VCaP (cell line): ENCODE data around the gene CFAP299.

Experiments
- H3K27ac ChIP-seq: fragments of 450-650 bp; 2 replicates; pipeline ENCODE4 v1.5.1; 2017
- TF ChIP-seq, protein P1 (sequence below): fragments of 450-650 bp; conservative IDR thresholded peaks from 2 replicates; pipeline ENCODE4 v1.5.1; 2017; ENCODE audit warnings: mild to moderate bottlenecking, moderate library complexity

CFAP299 gene

DNA sequence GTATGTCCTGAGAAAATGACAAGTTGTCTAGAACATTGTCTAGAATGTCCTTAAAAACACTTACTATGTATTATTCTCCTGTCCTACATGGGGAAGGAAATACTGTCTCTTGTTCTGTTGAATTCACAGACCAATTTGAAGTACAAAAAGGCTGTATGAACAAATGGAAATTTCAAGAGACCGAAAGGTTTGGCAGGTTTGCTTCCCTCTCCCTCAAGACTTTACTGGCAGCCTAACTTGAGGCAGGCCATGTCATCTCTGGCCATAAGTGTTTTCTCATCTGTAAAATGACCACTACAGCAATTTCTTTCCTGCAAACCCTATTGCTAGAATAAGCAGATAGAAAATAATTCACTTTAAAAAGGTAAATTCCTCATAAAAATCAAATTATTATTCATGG, 503.8 kb downstream of the CFAP299 start:
- TF ChIP-seq, protein P1, sequence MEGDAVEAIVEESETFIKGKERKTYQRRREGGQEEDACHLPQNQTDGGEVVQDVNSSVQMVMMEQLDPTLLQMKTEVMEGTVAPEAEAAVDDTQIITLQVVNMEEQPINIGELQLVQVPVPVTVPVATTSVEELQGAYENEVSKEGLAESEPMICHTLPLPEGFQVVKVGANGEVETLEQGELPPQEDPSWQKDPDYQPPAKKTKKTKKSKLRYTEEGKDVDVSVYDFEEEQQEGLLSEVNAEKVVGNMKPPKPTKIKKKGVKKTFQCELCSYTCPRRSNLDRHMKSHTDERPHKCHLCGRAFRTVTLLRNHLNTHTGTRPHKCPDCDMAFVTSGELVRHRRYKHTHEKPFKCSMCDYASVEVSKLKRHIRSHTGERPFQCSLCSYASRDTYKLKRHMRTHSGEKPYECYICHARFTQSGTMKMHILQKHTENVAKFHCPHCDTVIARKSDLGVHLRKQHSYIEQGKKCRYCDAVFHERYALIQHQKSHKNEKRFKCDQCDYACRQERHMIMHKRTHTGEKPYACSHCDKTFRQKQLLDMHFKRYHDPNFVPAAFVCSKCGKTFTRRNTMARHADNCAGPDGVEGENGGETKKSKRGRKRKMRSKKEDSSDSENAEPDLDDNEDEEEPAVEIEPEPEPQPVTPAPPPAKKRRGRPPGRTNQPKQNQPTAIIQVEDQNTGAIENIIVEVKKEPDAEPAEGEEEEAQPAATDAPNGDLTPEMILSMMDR, result no peak
- no peak overlapping the region for H3K27ac ChIP-seq

DNA sequence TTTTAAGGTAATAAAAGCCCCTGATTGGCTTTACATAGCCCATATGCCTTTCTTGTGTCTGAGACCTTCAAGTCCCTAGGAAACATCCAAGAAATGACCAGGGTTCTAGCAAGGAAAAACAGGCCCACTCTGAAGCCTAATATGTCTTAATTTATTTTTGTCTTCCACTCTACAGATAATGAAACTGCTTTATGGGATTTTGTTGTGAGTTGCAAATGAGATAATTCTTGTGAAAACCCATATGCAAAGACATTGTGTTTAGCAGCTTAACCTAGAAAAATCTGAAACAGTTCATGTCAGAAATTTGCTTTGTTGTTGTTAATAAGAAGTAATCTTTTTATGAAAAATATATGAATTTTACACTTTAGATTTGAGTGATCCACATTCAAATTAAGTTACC, 504.3 kb downstream of the CFAP299 start:
- TF ChIP-seq, protein P1, result no peak
- no peak overlapping the region for H3K27ac ChIP-seq

DNA sequence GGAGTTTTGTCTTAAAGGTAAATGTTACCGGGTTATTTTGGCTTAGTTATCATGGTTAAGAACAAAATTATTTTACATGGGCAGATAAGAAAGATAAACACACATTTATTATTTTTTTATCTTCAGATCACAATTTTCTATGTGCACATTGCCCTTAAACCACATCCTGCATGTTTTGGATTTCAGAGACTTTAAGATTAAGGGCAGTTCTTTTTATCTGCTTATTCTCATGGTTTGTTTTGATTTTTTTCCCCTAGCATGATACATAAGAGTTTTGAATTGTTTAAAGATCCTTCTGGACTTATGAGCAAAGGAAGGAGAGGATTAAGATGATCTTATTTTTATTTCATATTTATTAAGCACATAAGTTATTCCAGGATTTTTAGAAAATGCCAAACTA, 504.9 kb downstream of the CFAP299 start:
- TF ChIP-seq, protein P1, result no peak

DNA sequence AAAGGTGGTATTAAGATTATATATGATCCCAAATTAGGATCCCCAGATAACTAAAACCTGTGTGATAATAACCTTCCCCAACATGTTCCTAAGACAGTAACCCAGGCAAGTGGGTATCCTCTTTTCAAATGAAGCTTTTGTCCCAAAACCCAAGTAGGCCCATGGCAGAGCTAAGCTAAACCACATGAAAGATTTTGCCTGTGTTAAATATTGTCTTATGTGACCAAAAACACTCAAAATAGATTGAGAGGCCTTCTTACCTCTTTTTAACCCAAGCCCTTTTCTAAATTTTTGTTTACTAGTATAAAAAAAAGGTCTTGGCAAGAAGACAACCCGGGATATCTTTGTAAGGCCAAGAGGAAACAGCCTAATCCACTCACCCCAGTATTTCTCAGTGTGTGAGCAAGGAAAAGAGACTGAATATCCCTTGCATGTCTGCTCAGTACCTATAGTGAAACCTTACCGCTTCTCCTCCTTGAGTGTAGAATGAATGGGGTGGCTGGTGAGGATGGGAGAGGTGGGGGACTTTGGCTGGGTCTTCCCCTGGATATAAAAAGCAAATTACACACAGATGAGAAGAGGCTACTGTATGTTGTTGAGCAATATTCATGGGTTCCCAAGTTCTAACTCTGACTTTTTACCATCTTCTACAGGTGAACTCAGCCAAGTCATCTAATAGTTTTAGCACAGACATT, 506.2 kb downstream of the CFAP299 start:
- H3K27ac ChIP-seq, result no peak overlapping the region
- TF ChIP-seq, protein P1, result no peak

More for the DNA sequence above, 504.9 kb downstream of the CFAP299 start:
- no peak overlapping the region for H3K27ac ChIP-seq

DNA sequence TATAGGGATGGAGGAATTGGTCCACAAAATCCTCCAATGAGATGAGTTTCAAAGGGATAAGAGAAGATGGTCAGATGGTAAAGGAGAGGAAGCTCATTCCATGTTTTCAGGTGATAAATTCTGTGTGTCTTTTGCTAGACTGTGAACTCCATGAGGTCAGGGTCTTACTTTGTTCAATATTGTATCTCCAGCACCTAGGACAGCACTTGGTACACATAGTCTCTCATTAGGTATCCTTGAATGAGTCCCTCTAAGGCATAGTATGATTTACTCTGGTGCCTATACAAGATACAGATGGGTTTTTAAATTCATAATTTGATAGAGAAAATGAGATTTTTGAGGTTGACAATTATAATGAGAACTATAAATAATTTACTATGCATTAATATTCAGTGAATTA, 510.7 kb downstream of the CFAP299 start:
- TF ChIP-seq, protein P1, result no peak
- no peak overlapping the region for H3K27ac ChIP-seq

DNA sequence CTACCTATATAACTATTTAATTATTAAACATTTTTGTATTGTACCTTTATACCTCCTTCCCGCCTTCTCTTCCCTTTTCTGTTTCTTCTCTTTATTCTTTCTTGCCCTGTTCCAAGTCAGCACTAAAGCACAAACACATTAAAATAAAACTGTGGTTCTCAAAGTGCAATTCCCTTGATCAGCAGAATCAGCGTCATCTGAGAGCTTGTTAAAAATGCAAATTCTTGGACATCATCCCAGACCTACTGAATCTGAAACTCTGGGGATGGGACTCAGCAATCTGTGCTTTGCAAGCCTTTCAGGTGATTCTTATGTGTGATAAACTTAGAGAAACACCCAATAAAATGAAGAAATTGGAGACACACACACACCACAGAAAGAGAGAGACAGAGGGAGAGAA, 516.5 kb downstream of the CFAP299 start:
- TF ChIP-seq, protein P1, result no peak
- H3K27ac ChIP-seq, result no peak overlapping the region

DNA sequence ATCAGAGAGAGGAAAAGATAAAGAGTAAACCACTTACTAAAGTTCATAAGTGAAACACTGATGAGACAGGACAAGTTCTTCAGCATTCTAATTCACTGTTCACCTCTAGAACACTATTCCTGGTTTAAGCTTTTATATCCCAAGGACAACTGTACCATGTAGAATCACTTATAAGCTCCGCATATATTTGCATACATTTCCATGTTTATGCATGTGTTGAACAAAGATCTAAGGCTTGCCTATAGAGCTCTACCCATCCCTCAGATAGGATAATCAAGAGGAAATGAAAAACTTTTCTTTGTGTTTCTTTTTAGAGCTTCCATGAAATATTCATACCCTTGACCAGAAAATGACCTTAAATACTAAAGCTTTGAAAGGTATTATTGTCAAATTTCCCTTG, 538.0 kb downstream of the CFAP299 start:
- H3K27ac ChIP-seq, result no peak overlapping the region
- TF ChIP-seq, protein P1, result no peak
